ENCODE data around the gene ABHD2. TPM values are rescaled to one million over a fixed set of nuclear protein-coding genes. Genes with fewer than 3 reads are reported as not detected.

Gene ABHD2
- total and polyA plus RNA-seq, 9 of the 15 experiments (the other 6 are each of a cell fraction or from before 2014, with no cell fraction given): 16.9 to 99.8 (median 47.5) TPM

GRCh38 chr15:89108835-89109234, 20.6 kb downstream of the ABHD2 start:
- in situ Hi-C loops (cut with MboI) (no loop called here), intact Hi-C loops (cut with micrococcal nuclease) (no loop called here)
- no peaks in the 10 kb centered on the region for H3K9me3 ChIP-seq (replicated peaks; ENCODE audit: control insufficient read depth, insufficient read depth, low read depth, low read length)
- BruUV-seq (replicated peaks): no TSS peak
- peaks cover 4 to 49% of the 10 kb centered on the region in 2 experiments; a peak in 4 of 5 replicates for H3K4me1 ChIP-seq (replicated peaks in 1 of 2; ENCODE audit: control insufficient read depth in 2 of 2, insufficient read depth in 2 of 2, low read length in 2 of 2)
- H4K20me1 ChIP-seq (replicated peaks; ENCODE audit: control insufficient read depth, insufficient read depth, low read length): peaks cover 15% of the 10 kb centered on the region; the same call in 1 of the 2 replicates
- ChIA-PET POLR2A (interaction anchor here (0.8 to 1.0 kb wide), 2 partner anchors 106 to 121 kb away, joined by 3 to 5 read pairs; no protein-coding TSS in a partner anchor), CTCF (ENCODE audit: low intra/inter-chr PET ratio) (no interaction called here)
- no peak for TF ChIP-seq ZC3H11A (IDR thresholded peaks at IDR 0.05; ENCODE audit: low read depth, low read length)
- 0 out of 2 replicates have a peak, but pooled peaks have one; percentile 21 for TF ChIP-seq ESRRA (IDR thresholded peaks at IDR 0.05; ENCODE audit: borderline replicate concordance, low read depth)
- no peaks in the 10 kb centered on the region for H3K9me1 ChIP-seq (ENCODE audit: control insufficient read depth, insufficient read depth, low read length)
- ATAC-seq: peak; percentile 35
- peak overlapping the region in 1 of 2 experiments; percentile 77; a peak in 1 of 4 replicates for H3K9ac ChIP-seq (ENCODE audit: insufficient read depth in 1 of 2, low read depth in 2 of 2, low read length in 2 of 2)
- H3K27ac ChIP-seq (ENCODE audit: extremely low read depth, low read depth, low read length): peak overlapping the region; percentile 57; the same call in 2 of the 3 replicates
- no peak for FAIRE-seq
- H3K36me3 ChIP-seq (ENCODE audit: control insufficient read depth, insufficient read depth, low read length): peaks cover 62% of the 10 kb centered on the region
- no peak overlapping the region for H2AFZ ChIP-seq (ENCODE audit: low read depth, low read length)
- H3K4me2 ChIP-seq (ENCODE audit: insufficient read depth, low read length): peak overlapping the region; percentile 9; the same call in 1 of the 2 replicates
- WGBS (ENCODE audit: insufficient coverage, low coverage, missing lambda C conversion rate): 81% methylated on average over 4 of the region's 4 CpGs
- no peak for DNase-seq (ENCODE audit: extremely low read depth in 1 of 4, low spot score in 3 of 4)
- no peak overlapping the region for H3K4me3 ChIP-seq
- H3K27me3 ChIP-seq (ENCODE audit: control insufficient read depth in 2 of 2, insufficient read depth in 2 of 2, low read length in 2 of 2): no peaks in the 10 kb centered on the region
- H3K79me2 ChIP-seq (ENCODE audit: control insufficient read depth, insufficient read depth, low read length): peaks cover 97% of the 10 kb centered on the region

- WGBS (ENCODE audit: insufficient coverage, low coverage, missing lambda C conversion rate): 23% methylated on average over 4 of the region's 4 CpGs
- intact Hi-C loops (cut with micrococcal nuclease): no loop called here
- H3K4me1 ChIP-seq (replicated peaks in 1 of 2; ENCODE audit: control insufficient read depth in 2 of 2, insufficient read depth in 2 of 2, low read length in 2 of 2): peaks cover 4 to 49% of the 10 kb centered on the region in 2 experiments; a peak in 4 of 5 replicates
- no peaks in the 10 kb centered on the region for H3K9me3 ChIP-seq (replicated peaks; ENCODE audit: control insufficient read depth, insufficient read depth, low read depth, low read length)
- H3K79me2 ChIP-seq (ENCODE audit: control insufficient read depth, insufficient read depth, low read length): peaks cover 95% of the 10 kb centered on the region
- POLR2A ChIA-PET: interaction anchor here (0.8 to 1.0 kb wide), 2 partner anchors 105 to 122 kb away, joined by 3 to 5 read pairs; no protein-coding TSS in a partner anchor
- no peaks in the 10 kb centered on the region for H3K9me1 ChIP-seq (ENCODE audit: control insufficient read depth, insufficient read depth, low read length)
- H3K4me3 ChIP-seq: no peak overlapping the region
- in situ Hi-C loops (cut with MboI): no loop called here
- CTCF ChIA-PET (ENCODE audit: low intra/inter-chr PET ratio): no interaction called here
- peak overlapping the region; percentile 9; the same call in 1 of the 2 replicates for H3K4me2 ChIP-seq (ENCODE audit: insufficient read depth, low read length)
- ATAC-seq (peak; percentile 76), DNase-seq (ENCODE audit: extremely low read depth in 1 of 4, low spot score in 3 of 4) (peak in 3 of 4 experiments; percentile 47 to 61 (median 49)), FAIRE-seq (peak; percentile 35)
- no peaks in the 10 kb centered on the region for H3K27me3 ChIP-seq (ENCODE audit: control insufficient read depth in 2 of 2, insufficient read depth in 2 of 2, low read length in 2 of 2)
- BruUV-seq (replicated peaks): no TSS peak
- H4K20me1 ChIP-seq (replicated peaks; ENCODE audit: control insufficient read depth, insufficient read depth, low read length): 0 out of 2 replicates have a peak, but pooled peaks cover 12% of the 10 kb centered on the region
- H2AFZ ChIP-seq (ENCODE audit: low read depth, low read length): no peak overlapping the region
- peak overlapping the region in 1 of 2 experiments; percentile 77; a peak in 1 of 4 replicates for H3K9ac ChIP-seq (ENCODE audit: insufficient read depth in 1 of 2, low read depth in 2 of 2, low read length in 2 of 2)
- peaks cover 62% of the 10 kb centered on the region for H3K36me3 ChIP-seq (ENCODE audit: control insufficient read depth, insufficient read depth, low read length)
- peak overlapping the region; percentile 57; the same call in 2 of the 3 replicates for H3K27ac ChIP-seq (ENCODE audit: extremely low read depth, low read depth, low read length)
- no peak for TF ChIP-seq ZNF274 (IDR thresholded peaks at IDR 0.05; ENCODE audit: borderline replicate concordance, low read depth, low read length)
- TF ChIP-seq ZNF444 (CRISPR knock-in tag; IDR thresholded peaks at IDR 0.05): no peak
- TF ChIP-seq ESRRA (IDR thresholded peaks at IDR 0.05; ENCODE audit: borderline replicate concordance, low read depth): 0 out of 2 replicates have a peak, but pooled peaks have one; percentile 4
- no peak for TF ChIP-seq CCAR2 (IDR thresholded peaks at IDR 0.05; ENCODE audit: low read depth, low read length)
- no peak for TF ChIP-seq BHLHE40 (IDR thresholded peaks at IDR 0.05; ENCODE audit: low read length)
- no peak for TF ChIP-seq HSF4 (CRISPR knock-in tag; IDR thresholded peaks at IDR 0.05; ENCODE audit: borderline replicate concordance)
- no peak for TF ChIP-seq SMARCB1 (IDR thresholded peaks at IDR 0.05; ENCODE audit: insufficient read length, low read depth)
- no peak for TF ChIP-seq PTTG1 (tag; IDR thresholded peaks at IDR 0.05; ENCODE audit: low read depth)
- TF ChIP-seq DACH1 (IDR thresholded peaks at IDR 0.05; ENCODE audit: partially characterized antibody): peak; percentile 23
- no peak for TF ChIP-seq ZNF311 (CRISPR knock-in tag; IDR thresholded peaks at IDR 0.05)
- no peak for TF ChIP-seq HMG20B (CRISPR knock-in tag; IDR thresholded peaks at IDR 0.05)
- no peak for TF ChIP-seq CTBP1 (IDR thresholded peaks at IDR 0.05; ENCODE audit: borderline replicate concordance)
- TF ChIP-seq CBFA2T3 (IDR thresholded peaks at IDR 0.05): peak; percentile 38
- TF ChIP-seq BRF1 (IDR thresholded peaks at IDR 0.05; ENCODE audit: borderline replicate concordance, extremely low read depth, insufficient read length): no peak
- TF ChIP-seq ZEB2 (IDR thresholded peaks at IDR 0.05): no peak
- TF ChIP-seq ZBTB9 (CRISPR knock-in tag; IDR thresholded peaks at IDR 0.05): no peak
These were observed 21.0 kb downstream of the ABHD2 start for GRCh38 chr15:89109238-89109637.
